Measurements from ENCODE around the gene ZNF883. TPM values are rescaled to one million over a fixed set of nuclear protein-coding genes. Genes with fewer than 3 reads are reported as not detected.
A peak's percentile ranks its signal among the peaks of the same experiment; 100 is the strongest.
"Not testable (repeated sequence)": the region's sequence is repeated elsewhere in the genome, so short reads cannot be mapped to it uniquely, and the experiment has no call there.

The ZNF883 gene
- polyA plus RNA-seq (2012; ENCODE audit: low read depth, missing spikeins): 0.13 TPM

DNA sequence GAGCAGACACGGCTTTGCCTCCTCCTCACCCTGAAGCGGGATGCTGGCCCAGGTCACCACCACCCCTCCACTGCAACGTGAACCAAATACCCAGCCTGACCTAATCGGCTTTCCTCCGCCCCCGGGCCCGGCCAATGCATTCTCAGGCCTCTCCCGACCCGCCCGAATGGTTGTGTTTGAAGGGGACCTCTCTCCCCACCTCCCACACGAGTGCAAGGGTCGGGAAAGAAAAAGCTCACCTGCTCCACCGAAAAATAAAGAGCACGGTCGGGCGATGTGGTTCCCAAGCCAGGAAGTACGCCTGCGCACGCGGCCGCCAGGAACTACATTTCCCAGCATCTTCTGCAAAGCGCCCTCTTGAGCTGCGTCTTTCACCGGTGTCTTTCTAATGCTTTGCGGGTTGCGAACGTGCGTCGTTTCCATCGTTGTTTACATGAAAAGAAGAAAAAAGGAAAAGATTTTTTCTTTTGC, at the start of gene ZNF883:
Gene ZNF883, minus strand, starts transcription at position 282 of the 471 bp plus-strand sequence.
- FAIRE-seq (no peak), DNase-seq (ENCODE audit: insufficient read length, low spot score) (no peak)
- no peak for TF ChIP-seq TAF1 (IDR thresholded peaks at IDR 0.05; ENCODE audit: low read depth, low read length)
- TF ChIP-seq POLR2AphosphoS5 (IDR thresholded peaks at IDR 0.05; ENCODE audit: low read depth, low read length): no peak
- no peak for TF ChIP-seq PAX5 (IDR thresholded peaks at IDR 0.05; ENCODE audit: insufficient read depth, low read length, severe bottlenecking)
- TF ChIP-seq POLR2A (IDR thresholded peaks at IDR 0.05; ENCODE audit: low read depth, low read length): no peak
- TF ChIP-seq POU2F2 (IDR thresholded peaks at IDR 0.05; ENCODE audit: low read depth, low read length): no peak
- no peak for TF ChIP-seq SPI1 (IDR thresholded peaks at IDR 0.05; ENCODE audit: low read depth, low read length)

- DNase-seq (ENCODE audit: insufficient read length, low spot score); FAIRE-seq: not testable (repeated sequence)
These were observed 49.3 kb upstream of the ZNF883 start for GRCh38 chr9:113061072-113061850.

DNA sequence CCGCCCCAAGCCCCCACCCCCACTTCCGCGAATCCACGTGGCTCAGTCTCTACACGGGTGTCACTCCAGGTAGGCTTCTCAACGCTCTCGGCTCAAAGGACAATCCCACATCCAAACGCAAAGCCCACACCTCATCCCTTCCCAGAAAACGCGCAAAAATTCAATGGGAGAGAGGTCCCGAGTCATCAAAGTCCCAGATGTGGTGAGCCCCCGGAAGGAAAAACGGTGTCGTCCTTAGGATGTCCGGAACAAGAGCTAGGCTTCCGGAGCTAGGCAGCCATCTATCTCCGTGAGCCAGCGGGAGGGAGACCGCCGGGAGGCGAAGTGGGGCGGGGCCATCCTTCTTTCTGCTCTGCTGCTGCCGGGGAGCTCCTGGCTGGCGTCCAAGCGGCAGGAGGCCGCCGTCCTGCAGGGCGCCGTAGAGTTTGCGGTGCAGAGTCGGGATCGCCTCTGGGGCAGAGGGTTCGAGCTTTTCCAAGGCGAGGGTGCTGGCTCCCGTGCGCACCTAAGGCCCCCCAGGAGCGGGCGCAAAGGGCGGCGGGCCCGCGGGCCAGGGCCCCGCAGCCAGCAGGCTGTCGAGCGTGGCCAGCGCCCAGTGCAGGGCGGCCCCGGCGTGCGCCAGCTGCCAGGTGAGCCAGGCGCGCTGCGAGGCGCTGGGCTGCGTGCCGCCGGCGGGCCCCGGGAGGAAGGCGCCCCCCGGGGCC, 47.7 kb upstream of the ZNF883 start:
- not testable (repeated sequence) for DNase-seq (ENCODE audit: insufficient read length, low spot score); FAIRE-seq

DNA sequence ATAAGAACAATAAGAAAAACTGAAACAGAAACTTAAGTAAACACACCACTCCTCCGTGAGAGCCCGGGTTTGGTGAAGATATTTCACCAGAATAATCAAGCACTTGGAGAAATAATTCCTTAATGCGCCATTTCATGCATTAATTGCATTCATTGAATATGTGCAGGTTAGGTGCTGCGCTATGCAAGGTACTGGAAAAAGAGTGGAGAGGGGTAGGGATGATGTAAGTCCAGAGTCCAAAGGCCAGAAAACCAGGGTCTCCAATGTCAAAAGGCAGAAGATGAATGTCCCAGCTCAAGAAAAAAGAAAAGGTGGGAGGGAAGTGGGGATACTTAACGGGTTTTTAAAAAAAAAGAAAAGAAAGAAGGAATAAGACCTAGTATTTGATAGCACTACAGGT, 45.2 kb upstream of the ZNF883 start:
- FAIRE-seq: no peak
- TF ChIP-seq POU2F2 (IDR thresholded peaks at IDR 0.05; ENCODE audit: low read depth, low read length): no peak
- no peak for TF ChIP-seq TAF1 (IDR thresholded peaks at IDR 0.05; ENCODE audit: low read depth, low read length)
- TF ChIP-seq PAX5 (IDR thresholded peaks at IDR 0.05; ENCODE audit: insufficient read depth, low read length, severe bottlenecking): no peak
- no peak for TF ChIP-seq POLR2AphosphoS5 (IDR thresholded peaks at IDR 0.05; ENCODE audit: low read depth, low read length)
- TF ChIP-seq POLR2A (IDR thresholded peaks at IDR 0.05; ENCODE audit: low read depth, low read length): no peak
- no peak for TF ChIP-seq SPI1 (IDR thresholded peaks at IDR 0.05; ENCODE audit: low read depth, low read length)
- DNase-seq (ENCODE audit: insufficient read length, low spot score): no peak

DNA sequence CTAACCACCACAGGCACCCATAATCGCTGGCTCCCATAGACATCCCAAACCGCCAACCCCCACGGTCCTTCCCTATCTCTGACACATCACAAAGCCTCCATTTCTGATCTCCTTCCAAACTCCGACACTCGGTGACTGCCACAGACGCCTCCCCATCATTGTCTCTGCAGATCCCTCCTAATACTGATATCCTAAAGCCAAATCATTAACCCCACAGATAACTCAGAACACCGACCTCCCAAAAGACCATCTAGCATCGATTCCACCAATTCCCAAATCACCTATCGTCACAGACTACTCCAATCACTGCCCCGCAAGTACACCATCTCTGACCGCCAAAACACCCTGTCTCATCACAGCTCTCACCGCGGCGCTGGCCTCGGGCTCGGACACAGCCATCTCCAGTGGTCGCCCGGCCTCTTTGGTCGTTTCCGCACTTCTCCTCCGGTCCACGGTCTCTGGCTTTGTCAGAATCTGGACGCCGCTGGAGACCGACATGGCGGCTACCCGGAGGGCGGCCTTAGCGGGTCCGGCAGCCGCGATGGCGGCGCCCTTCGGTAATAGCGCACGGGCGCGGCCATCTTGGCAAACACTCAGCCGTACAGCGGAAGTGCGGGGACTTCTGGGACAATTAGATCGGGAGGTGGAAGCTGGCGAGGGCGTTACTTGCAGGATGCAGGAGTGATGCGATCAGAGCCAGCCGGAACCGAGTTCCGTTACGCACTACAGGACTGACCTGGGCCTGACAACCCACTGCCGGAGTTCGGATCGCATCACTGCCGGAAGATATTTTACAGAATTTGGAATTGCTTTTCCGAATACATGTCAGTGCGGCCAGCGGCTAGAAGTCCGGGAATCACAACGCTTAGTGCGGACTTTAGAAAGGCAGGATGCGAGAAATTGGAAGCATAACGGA, 44.5 kb upstream of the ZNF883 start, which contains the start of gene ZFP37:
Gene ZFP37, minus strand, starts transcription at position 534 of the 916 bp plus-strand sequence. Its CDS starts 36 bp downstream, at position 498.
- DNase-seq (ENCODE audit: insufficient read length, low spot score) (peak; percentile 64), FAIRE-seq (peak; percentile 98)
- no peak for TF ChIP-seq TAF1 (IDR thresholded peaks at IDR 0.05; ENCODE audit: low read depth, low read length)
- peak; percentile 36; the same call in 1 of the 2 replicates for TF ChIP-seq POLR2A (IDR thresholded peaks at IDR 0.05; ENCODE audit: low read depth, low read length)
- TF ChIP-seq SPI1 (IDR thresholded peaks at IDR 0.05; ENCODE audit: low read depth, low read length): peak; percentile 51
- no peak for TF ChIP-seq POU2F2 (IDR thresholded peaks at IDR 0.05; ENCODE audit: low read depth, low read length)

DNA sequence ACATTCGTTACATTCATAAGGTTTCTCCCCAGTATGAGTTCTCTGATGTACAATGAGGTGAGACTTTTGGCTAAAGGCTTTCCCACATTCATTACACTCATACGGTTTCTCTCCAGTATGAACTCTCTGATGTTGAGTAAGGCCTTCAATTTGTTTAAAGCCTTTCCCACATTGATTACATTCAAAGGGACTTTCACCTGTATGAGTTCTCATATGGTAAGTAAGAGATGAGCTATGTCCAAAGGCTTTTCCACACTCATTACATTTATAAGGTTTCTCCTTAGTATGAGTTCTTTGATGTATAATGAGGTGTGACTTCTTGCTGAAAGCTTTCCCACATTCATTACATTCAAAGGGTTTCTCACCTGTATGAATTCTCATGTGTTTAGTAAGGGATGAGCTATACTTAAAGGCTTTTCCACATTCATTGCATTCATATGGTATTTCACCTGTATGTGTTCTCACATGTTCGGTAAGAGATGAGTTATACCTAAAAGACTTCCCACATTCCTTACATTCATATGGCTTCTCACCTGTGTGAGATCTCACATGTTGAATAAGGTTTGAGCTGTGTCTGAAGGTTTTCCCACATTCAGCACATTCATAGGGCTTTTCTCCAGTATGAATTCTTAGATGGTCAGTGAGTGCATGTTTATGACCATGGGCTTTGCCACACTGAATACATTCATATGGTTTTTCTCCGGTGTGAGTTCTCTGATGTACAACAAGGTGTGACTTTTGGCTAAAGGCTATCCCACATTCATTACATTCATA, 31.1 kb upstream of the ZNF883 start:
- FAIRE-seq (no peak), DNase-seq (ENCODE audit: insufficient read length, low spot score) (no peak)
- TF ChIP-seq POLR2AphosphoS5 (IDR thresholded peaks at IDR 0.05; ENCODE audit: low read depth, low read length): no peak

GRCh38 chr9:113026200-113026599, 14.2 kb upstream of the ZNF883 start:
- FAIRE-seq: no peak
- DNase-seq (ENCODE audit: insufficient read length, low spot score): no peak
- TF ChIP-seq PAX5 (IDR thresholded peaks at IDR 0.05; ENCODE audit: insufficient read depth, low read length, severe bottlenecking): no peak
- no peak for TF ChIP-seq TAF1 (IDR thresholded peaks at IDR 0.05; ENCODE audit: low read depth, low read length)
- TF ChIP-seq POU2F2 (IDR thresholded peaks at IDR 0.05; ENCODE audit: low read depth, low read length): no peak
- TF ChIP-seq POLR2AphosphoS5 (IDR thresholded peaks at IDR 0.05; ENCODE audit: low read depth, low read length): no peak
- no peak for TF ChIP-seq SPI1 (IDR thresholded peaks at IDR 0.05; ENCODE audit: low read depth, low read length)

DNA sequence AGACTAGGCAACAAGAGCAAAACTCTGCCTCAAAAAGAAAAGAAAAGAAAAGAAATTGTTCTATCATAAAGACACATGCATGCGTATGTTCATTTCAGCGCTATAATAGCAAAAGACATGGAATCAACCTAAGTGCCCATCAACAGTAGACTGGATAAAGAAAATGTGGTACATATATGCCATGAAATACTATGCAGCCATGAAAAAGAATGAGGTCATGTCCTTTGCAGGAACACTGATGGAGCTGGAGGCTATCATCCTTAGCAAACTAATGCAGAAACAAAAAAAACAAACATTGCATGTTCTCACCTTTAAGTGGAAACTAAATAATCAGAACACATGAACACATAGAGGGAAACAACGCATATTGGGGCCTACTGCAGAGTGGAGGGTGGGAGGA, 6.3 kb upstream of the ZNF883 start:
- no peak for FAIRE-seq
- TF ChIP-seq SPI1 (IDR thresholded peaks at IDR 0.05; ENCODE audit: low read depth, low read length) (no peak), PAX5 (IDR thresholded peaks at IDR 0.05; ENCODE audit: insufficient read depth, low read length, severe bottlenecking) (no peak), POLR2A (IDR thresholded peaks at IDR 0.05; ENCODE audit: low read depth, low read length) (no peak), TAF1 (IDR thresholded peaks at IDR 0.05; ENCODE audit: low read depth, low read length) (no peak), POLR2AphosphoS5 (IDR thresholded peaks at IDR 0.05; ENCODE audit: low read depth, low read length) (no peak), POU2F2 (IDR thresholded peaks at IDR 0.05; ENCODE audit: low read depth, low read length) (no peak)
- no peak for DNase-seq (ENCODE audit: insufficient read length, low spot score)

- DNase-seq (ENCODE audit: insufficient read length, low spot score) (no peak), FAIRE-seq (no peak)
- TF ChIP-seq SPI1 (IDR thresholded peaks at IDR 0.05; ENCODE audit: low read depth, low read length): no peak
- no peak for TF ChIP-seq POLR2A (IDR thresholded peaks at IDR 0.05; ENCODE audit: low read depth, low read length)
- TF ChIP-seq POU2F2 (IDR thresholded peaks at IDR 0.05; ENCODE audit: low read depth, low read length): no peak
- TF ChIP-seq TAF1 (IDR thresholded peaks at IDR 0.05; ENCODE audit: low read depth, low read length): no peak
- no peak for TF ChIP-seq POLR2AphosphoS5 (IDR thresholded peaks at IDR 0.05; ENCODE audit: low read depth, low read length)
These were observed 500 bp upstream of the ZNF883 start for GRCh38 chr9:113012492-113012891.
